Measurements from ENCODE around the gene GPAT3.

Gene GPAT3

DNA sequence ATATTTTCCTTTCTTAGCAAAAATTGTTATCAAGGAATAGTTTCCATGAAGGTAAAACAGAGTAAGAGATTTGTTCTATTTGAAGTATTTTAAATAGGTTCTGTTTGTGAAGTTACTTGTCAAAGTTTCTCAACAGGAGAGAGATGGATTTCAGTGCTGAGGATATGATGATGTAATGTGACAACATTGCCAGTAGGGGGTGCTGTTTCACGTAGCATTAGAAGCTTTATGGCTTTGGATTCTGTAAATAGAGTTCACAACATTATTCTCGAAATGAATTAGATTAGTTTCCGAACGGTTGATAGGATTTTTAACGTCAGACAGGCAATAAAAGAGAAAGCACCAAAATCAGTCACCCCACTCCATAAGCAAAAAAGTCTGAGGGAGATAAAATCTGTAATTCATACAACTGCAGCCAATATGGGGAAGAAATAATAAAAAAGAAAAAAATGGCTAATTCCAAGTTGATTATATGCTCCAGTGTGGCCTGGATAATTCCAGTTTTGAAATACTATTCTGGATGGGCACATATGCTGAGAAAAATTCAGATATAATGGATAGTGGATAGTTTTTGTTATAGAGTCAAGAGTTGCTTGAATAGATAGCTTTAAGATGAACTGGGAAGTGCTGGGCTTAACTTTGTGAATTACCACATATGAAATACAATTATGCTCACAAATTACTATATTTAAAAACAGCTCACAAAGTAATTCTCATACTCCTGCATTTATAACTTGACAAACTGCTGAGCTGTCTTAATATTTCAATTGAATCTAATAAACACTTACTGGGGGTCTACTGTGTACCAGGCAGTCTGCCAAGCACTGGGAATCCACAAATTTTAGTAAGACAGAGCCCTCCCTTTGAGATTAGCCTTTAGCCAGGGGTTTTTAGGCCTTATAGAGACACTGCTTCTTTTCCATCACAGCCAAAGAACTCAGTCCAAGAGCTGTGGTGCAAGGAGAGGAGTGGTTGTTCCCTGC, 109.1 kb downstream of the GPAT3 start:
- no peak overlapping the region for H3K27ac ChIP-seq
- no peak for TF ChIP-seq ZFX (IDR thresholded peaks at IDR 0.05)
- TF ChIP-seq, protein P1, sequence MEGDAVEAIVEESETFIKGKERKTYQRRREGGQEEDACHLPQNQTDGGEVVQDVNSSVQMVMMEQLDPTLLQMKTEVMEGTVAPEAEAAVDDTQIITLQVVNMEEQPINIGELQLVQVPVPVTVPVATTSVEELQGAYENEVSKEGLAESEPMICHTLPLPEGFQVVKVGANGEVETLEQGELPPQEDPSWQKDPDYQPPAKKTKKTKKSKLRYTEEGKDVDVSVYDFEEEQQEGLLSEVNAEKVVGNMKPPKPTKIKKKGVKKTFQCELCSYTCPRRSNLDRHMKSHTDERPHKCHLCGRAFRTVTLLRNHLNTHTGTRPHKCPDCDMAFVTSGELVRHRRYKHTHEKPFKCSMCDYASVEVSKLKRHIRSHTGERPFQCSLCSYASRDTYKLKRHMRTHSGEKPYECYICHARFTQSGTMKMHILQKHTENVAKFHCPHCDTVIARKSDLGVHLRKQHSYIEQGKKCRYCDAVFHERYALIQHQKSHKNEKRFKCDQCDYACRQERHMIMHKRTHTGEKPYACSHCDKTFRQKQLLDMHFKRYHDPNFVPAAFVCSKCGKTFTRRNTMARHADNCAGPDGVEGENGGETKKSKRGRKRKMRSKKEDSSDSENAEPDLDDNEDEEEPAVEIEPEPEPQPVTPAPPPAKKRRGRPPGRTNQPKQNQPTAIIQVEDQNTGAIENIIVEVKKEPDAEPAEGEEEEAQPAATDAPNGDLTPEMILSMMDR (conservative IDR thresholded peaks at IDR 0.05) = peak; percentile 85

DNA sequence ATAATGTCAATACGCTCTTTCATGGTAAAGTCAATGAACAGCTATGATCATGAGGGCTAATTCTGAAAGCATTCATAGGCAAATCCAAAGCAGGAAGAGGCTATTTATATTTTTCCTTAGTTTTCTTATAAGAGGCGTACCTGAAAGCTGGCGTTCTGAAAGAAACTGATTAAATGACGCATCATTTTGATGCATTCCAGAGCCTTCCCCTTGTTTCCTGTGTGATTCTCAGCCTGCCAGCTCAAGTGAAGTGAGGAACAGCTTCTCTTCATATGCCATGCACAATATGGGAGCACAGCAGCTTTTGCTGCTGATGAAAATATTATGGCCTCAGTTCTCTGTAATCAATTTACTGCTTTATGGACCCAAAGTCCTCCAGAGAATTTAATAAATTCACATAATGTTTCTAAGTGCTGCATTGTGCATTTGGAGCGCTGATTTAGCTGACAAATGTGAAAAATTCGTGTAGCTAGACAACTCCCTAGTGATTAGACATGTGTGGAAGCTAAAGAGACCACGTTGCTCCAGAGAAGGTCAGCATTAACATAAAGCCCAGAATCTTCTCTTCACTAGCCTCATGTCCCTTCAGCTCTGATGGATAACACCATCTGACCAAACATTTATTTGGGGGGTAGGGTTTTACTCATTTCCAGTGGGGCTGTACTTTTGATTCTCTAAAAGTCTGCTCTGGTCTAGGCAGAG, 110.8 kb downstream of the GPAT3 start:
- no peak overlapping the region for H3K27ac ChIP-seq
- TF ChIP-seq ZFX (IDR thresholded peaks at IDR 0.05) = no peak
- TF ChIP-seq, protein P1 (conservative IDR thresholded peaks at IDR 0.05) = no peak

DNA sequence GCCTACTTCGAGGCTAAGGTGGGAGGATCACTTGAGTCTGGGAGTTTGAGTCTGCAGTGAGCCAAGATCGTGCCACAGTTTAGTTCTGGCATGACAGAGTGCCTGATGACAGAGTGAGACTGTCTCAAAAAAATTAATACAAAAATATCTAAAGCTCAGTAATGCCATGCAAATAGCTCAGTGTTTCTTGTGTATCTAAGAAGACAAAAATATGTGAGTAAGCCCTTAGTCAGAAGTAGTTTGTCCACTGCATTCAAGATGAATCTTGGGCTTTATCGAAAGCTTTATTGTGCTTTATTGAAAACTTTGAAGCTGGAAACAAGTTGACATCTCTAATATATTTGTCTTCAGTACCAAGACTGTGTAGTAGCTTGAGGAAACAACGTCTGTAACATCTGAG, 115.9 kb downstream of the GPAT3 start:
- no peak for TF ChIP-seq ZFX (IDR thresholded peaks at IDR 0.05)
- TF ChIP-seq, protein P1 (conservative IDR thresholded peaks at IDR 0.05) = no peak
- H3K27ac ChIP-seq = no peak overlapping the region

Data from C4-2B (cell line).